Measurements from ENCODE around the gene C1orf174. TPM values are rescaled to one million over a fixed set of nuclear protein-coding genes. Genes with fewer than 3 reads are reported as not detected.

The C1orf174 gene
- total and polyA plus RNA-seq, 2 of the 4 experiments (the other 2 are of a cell fraction): 26.7 to 45.7 TPM

DNA sequence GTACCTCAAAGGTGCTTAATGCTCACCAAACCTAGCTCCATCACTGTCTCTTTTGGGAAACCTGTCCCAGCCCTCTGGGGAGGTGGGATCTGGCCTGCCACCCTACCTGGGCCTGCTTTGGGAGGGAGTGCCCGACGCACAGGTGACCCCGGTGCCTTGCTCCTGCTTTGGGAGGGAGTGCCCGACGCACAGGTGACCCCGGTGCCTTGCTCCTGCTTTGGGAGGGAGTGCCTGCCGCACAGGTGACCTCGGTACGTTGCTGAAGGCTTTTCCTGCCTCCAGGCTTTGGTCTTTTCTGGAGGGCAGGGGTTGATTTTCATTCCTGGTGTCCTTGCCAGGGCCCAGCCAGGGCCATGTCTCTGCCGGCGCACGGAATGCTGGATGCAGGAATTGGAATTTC, 25.2 kb upstream of the C1orf174 start:
- ChIA-PET POLR2A (ENCODE audit: unreplicated experiment) (no interaction called here), CTCF (no interaction called here)
- Histone ChIP-seq H4K8ac (ENCODE audit: low read depth in 2 of 2, low read length in 2 of 2) (no peak overlapping the region), H3K56ac (ENCODE audit: extremely low read depth, insufficient read depth, low read length) (no peak overlapping the region), H2AK9ac (replicated peaks; ENCODE audit: low read depth, low read length, poor library complexity) (no peak overlapping the region), H2BK15ac (ENCODE audit: low read depth, low read length) (no peak overlapping the region), H3K27me3 (ENCODE audit: control insufficient read depth, insufficient read depth, low read length) (no peaks in the 10 kb centered on the region; the same call in 1 of the 2 replicates), H3K14ac (replicated peaks; ENCODE audit: low read depth, low read length) (no peak overlapping the region), H2AK5ac (ENCODE audit: low read depth, low read length) (no peak overlapping the region), H3K18ac (ENCODE audit: low read depth, low read length) (no peak overlapping the region), H2BK120ac (ENCODE audit: low read depth, low read length) (no peak overlapping the region), H3K4me2 (ENCODE audit: low read depth, low read length) (no peak overlapping the region), H3K4ac (ENCODE audit: low read depth, low read length) (no peak overlapping the region), H3K36me3 (ENCODE audit: control insufficient read depth, insufficient read depth, low read length) (no peaks in the 10 kb centered on the region), H2BK5ac (ENCODE audit: low read depth, low read length, poor library complexity, severe bottlenecking) (no peak overlapping the region), H3K79me1 (ENCODE audit: low read depth in 1 of 2, low read length in 2 of 2) (no peaks in the 10 kb centered on the region), H4K91ac (ENCODE audit: insufficient read depth, low read depth, low read length) (no peak overlapping the region), H3K4me1 (ENCODE audit: control insufficient read depth, insufficient read depth, low read length) (no peaks in the 10 kb centered on the region), H4K20me1 (ENCODE audit: insufficient read depth, low read length) (no peaks in the 10 kb centered on the region), H3K9me3 (ENCODE audit: control insufficient read depth, insufficient read depth, low read length) (no peaks in the 10 kb centered on the region), H3K27ac (ENCODE audit: insufficient read depth, low read length) (no peak overlapping the region), H3K4me3 (ENCODE audit: insufficient read depth, low read depth, low read length) (no peak overlapping the region), H3K23ac (ENCODE audit: low read depth, low read length) (no peak overlapping the region), H2AFZ (replicated peaks; ENCODE audit: low read length, poor library complexity) (no peak overlapping the region), H3K9me1 (ENCODE audit: insufficient read depth, low read length) (no peaks in the 10 kb centered on the region), H3K9ac (ENCODE audit: low read depth, low read length) (no peak overlapping the region), H2BK20ac (ENCODE audit: low read depth, low read length) (no peak overlapping the region), H4K5ac (ENCODE audit: low read depth, low read length) (no peak overlapping the region)
- intact Hi-C loops (cut with micrococcal nuclease): no loop called here
- WGBS, 2 experiments (ENCODE audit: extremely low coverage in 2 of 2, insufficient read length in 1 of 2): no CpG with 5 or more reads among the region's 12 CpGs
- BruUV-seq (replicated peaks): no TSS peak
- dilution Hi-C loops (cut with HindIII; ENCODE audit: low sequenced_read_pairs, unreplicated experiment): no loop called here
- in situ Hi-C loops (cut with MboI; ENCODE audit: low sequenced_read_pairs): no loop called here
- TF ChIP-seq POLR2A (IDR thresholded peaks at IDR 0.05; ENCODE audit: low read depth, low read length) (no peak), NFE2L2 (IDR thresholded peaks at IDR 0.05; ENCODE audit: low read depth, low read length) (no peak), RFX5 (IDR thresholded peaks at IDR 0.05; ENCODE audit: low read depth, low read length) (no peak), RAD21 (IDR thresholded peaks at IDR 0.05; ENCODE audit: low read length) (no peak), SMC3 (IDR thresholded peaks at IDR 0.05; ENCODE audit: low read depth, low read length) (no peak), RCOR1 (IDR thresholded peaks at IDR 0.05; ENCODE audit: insufficient replicate concordance, low read length) (no peak), CTCF (conservative IDR thresholded peaks at IDR 0.05; ENCODE audit: low read depth, low read length) (no peak), FOS (IDR thresholded peaks at IDR 0.05; ENCODE audit: low read depth, low read length) (no peak), MAFK (IDR thresholded peaks at IDR 0.05; ENCODE audit: low read depth, low read length) (no peak)
- DNase-seq: no peak
- no peak for ATAC-seq (ENCODE audit: low read depth)

Data from IMR-90 (cell line).